NCI-H82 treated with DMSO at 0.1 percent for 48 hours (cell line): ENCODE results near the gene RPP14.

ENCODE experiments used
- DNase-seq: peaks from one replicate; lab custom pipeline; 2025; ENCODE audit not compliant: unreplicated experiment; lab: John Stamatoyannopoulos, UW

RPP14 gene

GRCh38 chr3:58355179-58355578 is 49.1 kb downstream of the RPP14 start:
- DNase-seq: no peak

DNA sequence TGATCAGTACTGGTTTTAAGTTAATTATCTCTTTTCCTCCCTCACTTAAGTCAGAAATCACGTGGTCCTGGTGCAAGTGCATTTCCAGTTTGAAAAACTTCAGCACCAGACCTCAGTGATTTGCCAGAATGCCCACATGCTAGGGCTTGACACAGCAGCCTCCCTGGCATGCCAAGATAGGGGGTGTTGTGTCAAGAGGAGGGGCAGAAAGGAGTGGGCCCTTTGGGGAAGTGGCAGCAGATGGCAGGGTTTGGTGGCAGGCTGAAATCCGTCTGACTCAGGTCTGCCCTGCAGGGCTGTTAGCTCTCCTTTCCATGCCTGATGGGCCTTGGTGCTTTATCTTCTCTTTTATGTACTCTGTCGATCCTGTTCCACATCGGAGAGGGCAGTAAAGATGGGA is 50.0 kb downstream of the RPP14 start:
- DNase-seq: peak; percentile 58

- DNase-seq: no peak
Measured at GRCh38 chr3:58357402-58357801, 51.4 kb downstream of the RPP14 start.

- DNase-seq: no peak
Measured at GRCh38 chr3:58358092-58358491, 52.0 kb downstream of the RPP14 start.

GRCh38 chr3:58358808-58359207 is 52.8 kb downstream of the RPP14 start:
- DNase-seq: no peak

- no peak for DNase-seq
Measured at GRCh38 chr3:58359621-58360020, 53.6 kb downstream of the RPP14 start.

DNA sequence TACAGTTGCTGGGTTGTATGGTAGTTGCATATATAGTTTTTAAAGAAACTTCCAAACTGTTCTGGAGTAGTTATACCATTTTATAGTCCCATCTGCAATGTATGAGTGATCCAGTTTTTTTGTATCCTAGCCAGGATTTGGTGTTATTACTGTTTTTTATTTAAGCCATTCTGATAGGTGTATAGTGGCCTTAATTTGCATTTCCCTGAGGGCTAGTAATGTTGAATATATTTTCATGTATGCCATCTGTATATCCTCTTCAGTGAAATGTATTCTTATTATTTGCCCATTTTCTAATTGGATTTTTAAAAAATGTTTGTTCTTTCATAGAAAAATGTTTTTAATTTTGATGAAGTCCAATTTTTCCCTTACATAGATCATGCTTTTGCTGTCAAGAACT is 55.8 kb downstream of the RPP14 start:
- DNase-seq: no peak

GRCh38 chr3:58366699-58367098 is 60.7 kb downstream of the RPP14 start:
- no peak for DNase-seq

GRCh38 chr3:58369038-58369437 is 63.0 kb downstream of the RPP14 start:
- DNase-seq: no peak
